Caco-2 (cell line): Measurements from ENCODE around the gene PIK3C2G. TPM values are rescaled to one million over a fixed set of nuclear protein-coding genes. Genes with fewer than 3 reads are reported as not detected.

Experiments used
- BruUV-seq: library from RNA; stranded (reverse); fragments of 400-500 nt; replicated peaks from 2 replicates; lab custom pipeline; 2021; lab: Mats Ljungman, UMichigan
- CTCF ChIA-PET: fragments of 300-600 bp; sonication (Branson Sonifier 250); formaldehyde crosslinking; loops from one replicate; lab custom pipeline; 2022; ENCODE audit warnings: antibody characterized with exemption; lab: Charles Lee
- POLR2A ChIA-PET: fragments of 300-600 bp; sonication (Branson Sonifier 250); formaldehyde crosslinking; loops from one replicate; lab custom pipeline; 2022; ENCODE audit warnings: antibody characterized with exemption; lab: Charles Lee
- DNase-seq, 2 experiments: peaks; one replicate each; pipeline versions ENCODE4 v3.0.0 to v3.0.0-alpha.2; 2020 to 2022
- H3K27me3 ChIP-seq: replicated peaks from 2 replicates; pipeline ENCODE4 v1.6.0; 2011; ENCODE audit warnings: low read length; ENCODE audit not compliant: control insufficient read depth, insufficient read depth
- H3K36me3 ChIP-seq: 2 replicates; pipeline ENCODE4 v1.5.1; 2011; ENCODE audit warnings: low read length; ENCODE audit not compliant: control insufficient read depth, insufficient read depth
- H3K4me1 ChIP-seq: fragments of 250-450 bp; sonication (Bioruptor Pico); 2 replicates; pipeline ENCODE4 v1.5.1; 2020; ENCODE audit warnings: mild to moderate bottlenecking
- H3K4me3 ChIP-seq: 2 replicates; pipeline ENCODE4 v1.5.1; 2011; ENCODE audit warnings: low read depth, mild to moderate bottlenecking, control low read depth, low read length
- H3K9me3 ChIP-seq: fragments of 250-450 bp; sonication (Bioruptor Pico); 2 replicates; pipeline ENCODE4 v1.5.1; 2020; ENCODE audit warnings: mild to moderate bottlenecking, moderate library complexity
- H3K27ac Mint-ChIP-seq: one replicate; pipeline ENCODE4 v1.8.0; 2022; ENCODE audit warnings: mixed read lengths; ENCODE audit not compliant: unreplicated experiment
- H3K27me3 Mint-ChIP-seq: one replicate; pipeline ENCODE4 v1.8.0; 2022; ENCODE audit warnings: mixed read lengths; ENCODE audit not compliant: insufficient read depth, unreplicated experiment
- H3K36me3 Mint-ChIP-seq: one replicate; pipeline ENCODE4 v1.8.0; 2022; ENCODE audit warnings: mild to moderate bottlenecking, mixed read lengths; ENCODE audit not compliant: insufficient read depth, unreplicated experiment
- H3K4me1 Mint-ChIP-seq: one replicate; pipeline ENCODE4 v1.8.0; 2022; ENCODE audit warnings: low read depth, mixed read lengths; ENCODE audit not compliant: unreplicated experiment
- H3K4me3 Mint-ChIP-seq: one replicate; pipeline ENCODE4 v1.8.0; 2022; ENCODE audit warnings: mild to moderate bottlenecking, moderate library complexity, mixed read lengths; ENCODE audit not compliant: unreplicated experiment
- H3K9me3 Mint-ChIP-seq: one replicate; pipeline ENCODE4 v1.8.0; 2022; ENCODE audit warnings: mixed read lengths; ENCODE audit not compliant: unreplicated experiment
- intact Hi-C: fragments of 100-400 bp; cut with micrococcal nuclease; formaldehyde crosslinking; loops from one replicate; pipeline ENCODE4 v1.10.0; 2022; ENCODE audit not compliant: unreplicated experiment
- total RNA-seq: library from RNA; stranded (reverse); gene quantifications from 2 replicates; pipeline ENCODE4 v1.2.3, GENCODE V29; 2022
- TF ChIP-seq, protein P1 (sequence below), 2 experiments: fragments of 200-600 bp in 1 of 2; IDR thresholded peaks; 1 replicate in 1 of 2; 2 replicates in 1 of 2; pipeline versions ENCODE4 v1.5.1 to v1.8.0; 2011 to 2022; ENCODE audit warnings: antibody characterized with exemption in 1 of 2, control low read depth in 1 of 2, inconsistent platforms in 1 of 2, low read depth in 1 of 2, low read length in 1 of 2, mild to moderate bottlenecking in 1 of 2, moderate library complexity in 1 of 2; ENCODE audit not compliant: insufficient read depth in 1 of 2, severe bottlenecking in 1 of 2, unreplicated experiment in 1 of 2

Gene PIK3C2G
- total RNA-seq, 1 experiment from 2014 or later = not detected

DNA sequence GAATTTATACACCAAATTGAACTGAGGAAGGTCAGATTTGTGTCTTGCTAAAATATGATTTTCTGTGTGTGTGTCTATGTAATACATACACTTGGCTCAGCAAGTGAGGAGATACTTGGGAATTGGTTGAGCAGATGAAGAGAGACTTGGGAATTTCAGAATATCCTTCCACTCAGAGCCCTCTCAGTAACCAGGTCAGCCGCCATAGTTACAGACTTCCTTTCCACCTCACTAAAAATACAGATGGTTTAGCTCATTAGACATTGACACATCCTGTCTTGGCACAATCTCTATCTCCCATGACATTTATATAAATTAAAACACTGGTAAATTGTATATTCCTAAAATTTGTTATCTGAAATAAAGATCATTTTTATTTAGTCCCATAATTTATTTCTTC, 15.9 kb downstream of the PIK3C2G start:
- H3K36me3 ChIP-seq = no peaks in the 10 kb centered on the region
- TF ChIP-seq, protein P1, sequence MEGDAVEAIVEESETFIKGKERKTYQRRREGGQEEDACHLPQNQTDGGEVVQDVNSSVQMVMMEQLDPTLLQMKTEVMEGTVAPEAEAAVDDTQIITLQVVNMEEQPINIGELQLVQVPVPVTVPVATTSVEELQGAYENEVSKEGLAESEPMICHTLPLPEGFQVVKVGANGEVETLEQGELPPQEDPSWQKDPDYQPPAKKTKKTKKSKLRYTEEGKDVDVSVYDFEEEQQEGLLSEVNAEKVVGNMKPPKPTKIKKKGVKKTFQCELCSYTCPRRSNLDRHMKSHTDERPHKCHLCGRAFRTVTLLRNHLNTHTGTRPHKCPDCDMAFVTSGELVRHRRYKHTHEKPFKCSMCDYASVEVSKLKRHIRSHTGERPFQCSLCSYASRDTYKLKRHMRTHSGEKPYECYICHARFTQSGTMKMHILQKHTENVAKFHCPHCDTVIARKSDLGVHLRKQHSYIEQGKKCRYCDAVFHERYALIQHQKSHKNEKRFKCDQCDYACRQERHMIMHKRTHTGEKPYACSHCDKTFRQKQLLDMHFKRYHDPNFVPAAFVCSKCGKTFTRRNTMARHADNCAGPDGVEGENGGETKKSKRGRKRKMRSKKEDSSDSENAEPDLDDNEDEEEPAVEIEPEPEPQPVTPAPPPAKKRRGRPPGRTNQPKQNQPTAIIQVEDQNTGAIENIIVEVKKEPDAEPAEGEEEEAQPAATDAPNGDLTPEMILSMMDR (IDR thresholded peaks at IDR 0.05; ENCODE audit: insufficient read depth in 1 of 2, low read depth in 1 of 2, low read length in 1 of 2, severe bottlenecking in 1 of 2, unreplicated experiment in 1 of 2) = no peak
- Mint-ChIP-seq H3K36me3 (no peaks in the 10 kb centered on the region), H3K27me3 (peaks cover 10% of the 10 kb centered on the region), H3K4me1 (no peaks in the 10 kb centered on the region), H3K27ac (no peak overlapping the region), H3K4me3 (no peak overlapping the region), H3K9me3 (no peaks in the 10 kb centered on the region)
- H3K27me3 ChIP-seq = no peaks in the 10 kb centered on the region
- ChIA-PET CTCF (no interaction called here), POLR2A (no interaction called here)
- DNase-seq = no peak
- no peak overlapping the region for H3K4me3 ChIP-seq
- intact Hi-C loops = no loop called here
- BruUV-seq = no TSS peak
- no peaks in the 10 kb centered on the region for H3K9me3 ChIP-seq
- no peaks in the 10 kb centered on the region for H3K4me1 ChIP-seq

DNA sequence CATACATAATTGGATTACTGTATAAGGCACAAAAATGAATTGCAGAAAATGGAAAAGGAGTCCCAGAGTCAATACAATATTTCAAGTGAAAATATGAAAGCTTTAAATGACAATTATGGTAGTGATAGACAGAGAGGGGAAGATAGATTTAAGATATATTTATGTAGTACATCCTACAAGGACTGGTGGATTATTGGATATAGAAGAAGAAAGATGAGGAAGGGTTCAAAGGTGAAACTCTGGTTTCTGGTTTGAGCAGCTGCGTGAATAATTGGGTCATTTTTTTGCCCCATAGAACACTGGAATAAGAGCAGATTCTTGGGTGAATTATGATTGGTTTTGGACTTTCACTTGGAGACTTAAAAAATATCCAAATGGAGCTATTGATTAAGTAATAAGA, 19.4 kb downstream of the PIK3C2G start:
- no peaks in the 10 kb centered on the region for H3K36me3 ChIP-seq
- POLR2A ChIA-PET = no interaction called here

DNA sequence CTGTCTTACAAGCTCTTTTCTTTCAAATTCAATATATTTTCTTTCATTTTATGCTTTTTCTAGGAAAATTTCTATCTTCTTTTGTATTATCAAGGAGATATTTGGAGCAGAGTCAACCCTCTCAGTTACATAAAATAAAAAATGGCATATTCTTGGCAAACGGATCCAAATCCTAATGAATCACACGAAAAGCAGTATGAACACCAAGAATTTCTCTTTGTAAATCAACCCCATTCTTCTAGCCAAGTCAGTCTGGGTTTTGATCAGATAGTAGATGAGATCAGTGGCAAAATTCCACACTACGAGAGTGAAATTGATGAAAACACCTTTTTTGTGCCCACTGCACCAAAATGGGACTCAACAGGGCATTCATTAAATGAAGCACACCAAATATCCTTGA, 20.6 kb downstream of the PIK3C2G start:
- Histone ChIP-seq H3K27me3 (no peaks in the 10 kb centered on the region), H3K36me3 (no peaks in the 10 kb centered on the region), H3K4me1 (no peaks in the 10 kb centered on the region), H3K4me3 (no peak overlapping the region), H3K9me3 (no peaks in the 10 kb centered on the region)
- Mint-ChIP-seq H3K4me1 (no peaks in the 10 kb centered on the region), H3K27ac (no peak overlapping the region), H3K9me3 (no peaks in the 10 kb centered on the region), H3K4me3 (no peak overlapping the region), H3K27me3 (peaks cover 10% of the 10 kb centered on the region), H3K36me3 (no peaks in the 10 kb centered on the region)
- DNase-seq = no peak
- TF ChIP-seq, protein P1 (IDR thresholded peaks at IDR 0.05; ENCODE audit: insufficient read depth in 1 of 2, low read depth in 1 of 2, low read length in 1 of 2, severe bottlenecking in 1 of 2, unreplicated experiment in 1 of 2) = no peak
- CTCF ChIA-PET = no interaction called here
- intact Hi-C loops = no loop called here
- POLR2A ChIA-PET = no interaction called here
- no TSS peak for BruUV-seq

More for the DNA sequence above, 19.4 kb downstream of the PIK3C2G start:
- H3K9me3 Mint-ChIP-seq = no peaks in the 10 kb centered on the region
- CTCF ChIA-PET = no interaction called here
- Histone ChIP-seq H3K4me3 (no peak overlapping the region), H3K9me3 (no peaks in the 10 kb centered on the region), H3K4me1 (no peaks in the 10 kb centered on the region), H3K27me3 (no peaks in the 10 kb centered on the region)
- TF ChIP-seq, protein P1 (IDR thresholded peaks at IDR 0.05; ENCODE audit: insufficient read depth in 1 of 2, low read depth in 1 of 2, low read length in 1 of 2, severe bottlenecking in 1 of 2, unreplicated experiment in 1 of 2) = no peak
- H3K36me3 Mint-ChIP-seq = no peaks in the 10 kb centered on the region
- H3K4me1 Mint-ChIP-seq = no peaks in the 10 kb centered on the region
- no peak overlapping the region for H3K4me3 Mint-ChIP-seq
- no peak overlapping the region for H3K27ac Mint-ChIP-seq
- H3K27me3 Mint-ChIP-seq = peaks cover 10% of the 10 kb centered on the region
- intact Hi-C loops = no loop called here
- BruUV-seq = no TSS peak
- DNase-seq = no peak
